Liver (tissue), 9 donors: ENCODE results near the gene KRT83. TPM values are rescaled to one million over a fixed set of nuclear protein-coding genes. Genes with fewer than 3 reads are reported as not detected.
"Not testable (repeated sequence)": the region's sequence is repeated elsewhere in the genome, so short reads cannot be mapped to it uniquely, and the experiment has no call there.

Experiments
- DNase-seq: peaks from one replicate; pipeline ENCODE4 v3.0.0-alpha.2; 2017; ENCODE audit warnings: low spot score
- H3K27ac ChIP-seq, 2 donors: one replicate each; pipeline ENCODE4 v1.7.0; 2013; ENCODE audit warnings: inconsistent platforms in 2 of 2, low read length in 2 of 2, control low read depth in 1 of 2, low read depth in 1 of 2, mild to moderate bottlenecking in 1 of 2
- H3K27me3 ChIP-seq, 4 donors: one replicate each; pipeline versions ENCODE4 v1.6.1 to v1.7.0; 2013; ENCODE audit warnings: low read length in 3 of 4, inconsistent platforms in 1 of 4, mild to moderate bottlenecking in 1 of 4, moderate library complexity in 1 of 4; ENCODE audit not compliant: control insufficient read depth in 4 of 4, insufficient read depth in 4 of 4
- H3K36me3 ChIP-seq, 4 donors: one replicate each; pipeline versions ENCODE4 v1.6.1 to v1.7.0; 2013; ENCODE audit warnings: low read length in 3 of 4, mild to moderate bottlenecking in 3 of 4, low read depth in 1 of 4, moderate library complexity in 1 of 4; ENCODE audit not compliant: control insufficient read depth in 4 of 4, insufficient read depth in 3 of 4
- H3K4me1 ChIP-seq, 4 donors: one replicate each; pipeline versions ENCODE4 v1.6.1 to v1.7.0; 2013; ENCODE audit warnings: low read length in 3 of 4, mild to moderate bottlenecking in 3 of 4, moderate library complexity in 1 of 4; ENCODE audit not compliant: control insufficient read depth in 4 of 4, insufficient read depth in 4 of 4
- H3K4me3 ChIP-seq, 3 donors: one replicate each; pipeline versions ENCODE4 v1.6.1 to v1.7.0; 2013; ENCODE audit warnings: low read length in 3 of 3, control low read depth in 1 of 3, low read depth in 1 of 3, mild to moderate bottlenecking in 1 of 3
- H3K9ac ChIP-seq, 2 donors: one replicate each; pipeline ENCODE4 v1.7.0; 2013; ENCODE audit warnings: low read length in 2 of 2, mild to moderate bottlenecking in 2 of 2, moderate library complexity in 2 of 2, control low read depth in 1 of 2, low read depth in 1 of 2
- H3K9me3 ChIP-seq, 4 donors: one replicate each; pipeline versions ENCODE4 v1.6.1 to v1.7.0; 2013; ENCODE audit warnings: low read length in 3 of 4; ENCODE audit not compliant: control insufficient read depth in 4 of 4
- FOXA1 ChIP-seq: IDR thresholded peaks from 2 replicates; pipeline ENCODE4 v1.6.1; 2016; ENCODE audit warnings: antibody characterized with exemption
- FOXA2 ChIP-seq: IDR thresholded peaks from 2 replicates; pipeline ENCODE4 v1.6.1; 2016; ENCODE audit warnings: antibody characterized with exemption
- GABPA ChIP-seq, 2 donors: IDR thresholded peaks in 1 of 2; conservative IDR thresholded peaks in 1 of 2; 2 replicates each; pipeline ENCODE4 v1.6.1; 2016; ENCODE audit warnings: antibody characterized with exemption in 2 of 2, mild to moderate bottlenecking in 1 of 2, moderate library complexity in 1 of 2
- HNF4G ChIP-seq: IDR thresholded peaks from 2 replicates; pipeline ENCODE4 v1.6.1; 2016; ENCODE audit warnings: antibody characterized with exemption
- SP1 ChIP-seq: IDR thresholded peaks from 2 replicates; pipeline ENCODE4 v1.6.1; 2018; ENCODE audit warnings: antibody characterized with exemption, mild to moderate bottlenecking
- TAF1 ChIP-seq: conservative IDR thresholded peaks from 2 replicates; pipeline ENCODE4 v1.6.1; 2016; ENCODE audit warnings: antibody characterized with exemption, mild to moderate bottlenecking
- YY1 ChIP-seq: IDR thresholded peaks from 2 replicates; pipeline ENCODE4 v1.6.1; 2016; ENCODE audit warnings: antibody characterized with exemption, mild to moderate bottlenecking
- WGBS: extraction: QIAGEN DNeasy Blood & Tissue Kit; methylation state at CpG from one replicate; pipeline ENCODE4 v1.1.7; 2013; 5-methylcytosine and 5-hydroxymethylcytosine counted together
- polyA plus RNA-seq, 2 donors: library from polyadenylated mRNA; stranded (reverse) in 1 of 2; unstranded in 1 of 2; fragments of 200-250 nt in 1 of 2; fragments of >200 nt in 1 of 2; fragmentation: Nextera tagmentation in 1 of 2; extraction: Ambion mirVana in 1 of 2; gene quantifications; one replicate each; pipeline versions ENCODE4 v1.2.1 to v1.2.3, GENCODE V29; 2013 to 2015
- total RNA-seq, 2 donors: library from RNA; depleted of rRNA; stranded (reverse); fragments of >200 nt; gene quantifications; one replicate each; pipeline ENCODE4 v1.2.3, GENCODE V29; 2014
- TF ChIP-seq, protein P1 (sequence below): IDR thresholded peaks from 2 replicates; pipeline ENCODE4 v1.6.1; 2016; ENCODE audit warnings: antibody characterized with exemption, mild to moderate bottlenecking
- TF ChIP-seq, protein P2 (sequence below): fragments of 150-350 bp; IDR thresholded peaks from 2 replicates; pipeline ENCODE4 v1.5.1; 2017; ENCODE audit warnings: improper control_type of control experiment, low read depth, low read length; ENCODE audit not compliant: missing input control
- TF ChIP-seq, protein P3 (sequence below): IDR thresholded peaks from 2 replicates; pipeline ENCODE4 v1.6.1; 2016; ENCODE audit warnings: antibody characterized with exemption
- donor health status: healthy.
- donor health status: healthy.
- donor health status: healthy.
- donor health status: healthy.
- donor health status: healthy.

Gene KRT83
- total and polyA plus RNA-seq, 4 donors: not detected

DNA sequence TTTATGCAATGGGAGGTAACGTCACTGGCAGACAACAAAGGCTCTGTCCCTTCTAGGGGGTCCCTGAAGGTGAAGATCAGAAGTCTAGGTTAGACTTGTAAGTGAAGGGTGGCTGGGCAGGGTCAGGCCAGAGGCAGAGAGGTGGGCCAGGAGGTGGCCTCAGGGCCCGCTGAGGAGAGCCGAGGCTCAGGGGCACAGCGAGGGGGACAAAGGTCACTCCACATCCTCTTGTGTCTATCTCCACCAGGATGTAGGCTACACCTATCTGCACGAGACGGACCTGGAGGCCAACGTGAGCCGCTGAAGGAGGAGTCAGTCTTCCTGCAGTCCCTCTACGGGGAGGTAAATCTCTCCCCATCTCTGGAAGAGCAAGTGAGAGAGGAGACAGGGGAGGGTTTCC is 25.8 kb upstream of the KRT83 start (continued):
- TF ChIP-seq, protein P1, sequence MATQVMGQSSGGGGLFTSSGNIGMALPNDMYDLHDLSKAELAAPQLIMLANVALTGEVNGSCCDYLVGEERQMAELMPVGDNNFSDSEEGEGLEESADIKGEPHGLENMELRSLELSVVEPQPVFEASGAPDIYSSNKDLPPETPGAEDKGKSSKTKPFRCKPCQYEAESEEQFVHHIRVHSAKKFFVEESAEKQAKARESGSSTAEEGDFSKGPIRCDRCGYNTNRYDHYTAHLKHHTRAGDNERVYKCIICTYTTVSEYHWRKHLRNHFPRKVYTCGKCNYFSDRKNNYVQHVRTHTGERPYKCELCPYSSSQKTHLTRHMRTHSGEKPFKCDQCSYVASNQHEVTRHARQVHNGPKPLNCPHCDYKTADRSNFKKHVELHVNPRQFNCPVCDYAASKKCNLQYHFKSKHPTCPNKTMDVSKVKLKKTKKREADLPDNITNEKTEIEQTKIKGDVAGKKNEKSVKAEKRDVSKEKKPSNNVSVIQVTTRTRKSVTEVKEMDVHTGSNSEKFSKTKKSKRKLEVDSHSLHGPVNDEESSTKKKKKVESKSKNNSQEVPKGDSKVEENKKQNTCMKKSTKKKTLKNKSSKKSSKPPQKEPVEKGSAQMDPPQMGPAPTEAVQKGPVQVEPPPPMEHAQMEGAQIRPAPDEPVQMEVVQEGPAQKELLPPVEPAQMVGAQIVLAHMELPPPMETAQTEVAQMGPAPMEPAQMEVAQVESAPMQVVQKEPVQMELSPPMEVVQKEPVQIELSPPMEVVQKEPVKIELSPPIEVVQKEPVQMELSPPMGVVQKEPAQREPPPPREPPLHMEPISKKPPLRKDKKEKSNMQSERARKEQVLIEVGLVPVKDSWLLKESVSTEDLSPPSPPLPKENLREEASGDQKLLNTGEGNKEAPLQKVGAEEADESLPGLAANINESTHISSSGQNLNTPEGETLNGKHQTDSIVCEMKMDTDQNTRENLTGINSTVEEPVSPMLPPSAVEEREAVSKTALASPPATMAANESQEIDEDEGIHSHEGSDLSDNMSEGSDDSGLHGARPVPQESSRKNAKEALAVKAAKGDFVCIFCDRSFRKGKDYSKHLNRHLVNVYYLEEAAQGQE: no peak
- TF ChIP-seq HNF4G: no peak

DNA sequence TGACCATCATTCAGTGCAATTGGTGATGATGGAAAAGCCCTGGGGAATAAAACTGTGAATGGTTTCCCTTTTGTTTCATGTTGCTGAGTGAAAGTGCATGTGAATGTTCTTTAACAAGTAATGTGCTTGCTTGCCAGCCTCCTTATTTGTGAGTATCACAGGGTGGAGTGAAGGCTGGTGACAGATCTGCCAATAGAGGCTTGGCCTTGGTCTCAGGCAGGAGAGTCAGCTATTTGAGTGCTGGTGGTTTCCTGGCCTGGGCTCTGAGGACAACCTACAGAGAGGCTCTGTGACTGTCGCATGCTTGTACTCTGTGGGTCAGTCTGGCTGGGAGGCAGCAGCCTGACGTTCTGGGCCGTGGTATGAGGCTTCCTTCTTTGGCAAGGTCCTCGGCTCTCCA is 25.4 kb upstream of the KRT83 start:
- WGBS: 59% methylated on average over 4 of the region's 4 CpGs
- Histone ChIP-seq H3K4me3 (no peak overlapping the region), H3K27ac (no peak overlapping the region), H3K4me1 (peaks cover 3 to 13% (median 8%) of the 10 kb centered on the region in 4 donors), H3K36me3 (no peaks in the 10 kb centered on the region), H3K9me3 (peaks cover 0 to 7% (median 0%) of the 10 kb centered on the region in 4 donors), H3K27me3 (no peaks in the 10 kb centered on the region), H3K9ac (no peak overlapping the region)
- TF ChIP-seq FOXA2 (no peak), SP1 (no peak), TAF1 (no peak), GABPA (IDR thresholded peaks at IDR 0.05 in 1 of 2, conservative IDR thresholded peaks at IDR 0.05 in 1 of 2) (no peak), FOXA1 (no peak), YY1 (no peak)
- TF ChIP-seq, protein P2, sequence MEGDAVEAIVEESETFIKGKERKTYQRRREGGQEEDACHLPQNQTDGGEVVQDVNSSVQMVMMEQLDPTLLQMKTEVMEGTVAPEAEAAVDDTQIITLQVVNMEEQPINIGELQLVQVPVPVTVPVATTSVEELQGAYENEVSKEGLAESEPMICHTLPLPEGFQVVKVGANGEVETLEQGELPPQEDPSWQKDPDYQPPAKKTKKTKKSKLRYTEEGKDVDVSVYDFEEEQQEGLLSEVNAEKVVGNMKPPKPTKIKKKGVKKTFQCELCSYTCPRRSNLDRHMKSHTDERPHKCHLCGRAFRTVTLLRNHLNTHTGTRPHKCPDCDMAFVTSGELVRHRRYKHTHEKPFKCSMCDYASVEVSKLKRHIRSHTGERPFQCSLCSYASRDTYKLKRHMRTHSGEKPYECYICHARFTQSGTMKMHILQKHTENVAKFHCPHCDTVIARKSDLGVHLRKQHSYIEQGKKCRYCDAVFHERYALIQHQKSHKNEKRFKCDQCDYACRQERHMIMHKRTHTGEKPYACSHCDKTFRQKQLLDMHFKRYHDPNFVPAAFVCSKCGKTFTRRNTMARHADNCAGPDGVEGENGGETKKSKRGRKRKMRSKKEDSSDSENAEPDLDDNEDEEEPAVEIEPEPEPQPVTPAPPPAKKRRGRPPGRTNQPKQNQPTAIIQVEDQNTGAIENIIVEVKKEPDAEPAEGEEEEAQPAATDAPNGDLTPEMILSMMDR: no peak
- TF ChIP-seq, protein P1: no peak
- TF ChIP-seq, protein P3, sequence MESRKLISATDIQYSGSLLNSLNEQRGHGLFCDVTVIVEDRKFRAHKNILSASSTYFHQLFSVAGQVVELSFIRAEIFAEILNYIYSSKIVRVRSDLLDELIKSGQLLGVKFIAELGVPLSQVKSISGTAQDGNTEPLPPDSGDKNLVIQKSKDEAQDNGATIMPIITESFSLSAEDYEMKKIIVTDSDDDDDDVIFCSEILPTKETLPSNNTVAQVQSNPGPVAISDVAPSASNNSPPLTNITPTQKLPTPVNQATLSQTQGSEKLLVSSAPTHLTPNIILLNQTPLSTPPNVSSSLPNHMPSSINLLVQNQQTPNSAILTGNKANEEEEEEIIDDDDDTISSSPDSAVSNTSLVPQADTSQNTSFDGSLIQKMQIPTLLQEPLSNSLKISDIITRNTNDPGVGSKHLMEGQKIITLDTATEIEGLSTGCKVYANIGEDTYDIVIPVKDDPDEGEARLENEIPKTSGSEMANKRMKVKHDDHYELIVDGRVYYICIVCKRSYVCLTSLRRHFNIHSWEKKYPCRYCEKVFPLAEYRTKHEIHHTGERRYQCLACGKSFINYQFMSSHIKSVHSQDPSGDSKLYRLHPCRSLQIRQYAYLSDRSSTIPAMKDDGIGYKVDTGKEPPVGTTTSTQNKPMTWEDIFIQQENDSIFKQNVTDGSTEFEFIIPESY: no peak
- DNase-seq: no peak

DNA sequence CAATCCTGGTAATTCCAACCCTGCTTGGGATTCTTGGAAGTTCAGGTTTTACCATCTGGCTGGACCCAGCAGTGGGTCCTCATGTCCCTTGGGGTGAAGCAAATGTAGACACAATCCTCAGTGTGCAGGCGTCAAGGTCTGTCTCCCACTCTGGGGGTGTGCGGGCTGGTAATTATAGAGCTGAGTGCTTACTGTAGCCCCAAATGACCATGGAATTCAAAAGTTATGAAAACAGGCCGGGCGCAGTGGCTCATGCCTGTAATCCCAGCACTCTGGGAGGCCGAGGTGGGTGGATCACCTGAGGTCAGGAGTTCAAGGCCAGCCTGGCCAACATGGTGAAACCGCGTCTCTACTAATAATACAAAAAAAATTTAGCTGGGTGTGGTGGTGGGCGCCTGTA is 23.8 kb upstream of the KRT83 start:
- H3K4me3 ChIP-seq, DNase-seq, H3K27me3 ChIP-seq, H3K9ac ChIP-seq, H3K36me3 ChIP-seq, H3K9me3 ChIP-seq, H3K27ac ChIP-seq, H3K4me1 ChIP-seq: not testable (repeated sequence)
- WGBS: 66% methylated on average over 8 of the region's 8 CpGs
